Measurements from ENCODE around the gene SYTL3. TPM values are rescaled to one million over a fixed set of nuclear protein-coding genes. Genes with fewer than 3 reads are reported as not detected.
A peak's percentile ranks its signal among the peaks of the same experiment; 100 is the strongest.
"Not testable (repeated sequence)": the region's sequence is repeated elsewhere in the genome, so short reads cannot be mapped to it uniquely, and the experiment has no call there.

The SYTL3 gene
- total RNA-seq, 5 donors from 2014 or later (not counting 1 experiment from before 2014, with no cell fraction given): 14.4 to 45.6 (median 22.9) TPM

GRCh38 chr6:158631678-158632537, 17.9 kb upstream of the SYTL3 start:
- peaks cover 54% of the 10 kb centered on the region for H3K36me3 Mint-ChIP-seq
- no peak overlapping the region for H3K4me3 Mint-ChIP-seq
- no peaks in the 10 kb centered on the region for H3K9me3 Mint-ChIP-seq
- H3K4me1 Mint-ChIP-seq: peaks cover 50 to 55% (median 52%) of the 10 kb centered on the region in 3 donors
- POLR2A ChIA-PET: no interaction called here
- Histone ChIP-seq H3K4me3 (ENCODE audit: control insufficient read depth in 1 of 2, extremely low read depth in 1 of 2, low read length in 1 of 2) (no peak overlapping the region), H3K27ac (ENCODE audit: low read length) (no peak overlapping the region), H3K27me3 (replicated peaks in 1 of 2; ENCODE audit: control insufficient read depth in 2 of 2, extremely low read depth in 1 of 2, insufficient read depth in 2 of 2, low read length in 1 of 2) (no peaks in the 10 kb centered on the region), H3K9me3 (no peaks in the 10 kb centered on the region), H3K4me1 (ENCODE audit: control insufficient read depth in 1 of 2, extremely low read depth in 1 of 2, insufficient read depth in 2 of 2, low read length in 2 of 2) (peaks cover 19 to 27% of the 10 kb centered on the region in 2 experiments), H3K36me3 (ENCODE audit: control insufficient read depth in 2 of 2, extremely low read depth in 1 of 2, insufficient read depth in 1 of 2, low read length in 1 of 2) (peaks cover 8 to 71% of the 10 kb centered on the region in 2 donors)
- H3K27me3 Mint-ChIP-seq: no peaks in the 10 kb centered on the region
- peak overlapping the region; percentile 75 to 84 for H3K27ac Mint-ChIP-seq
- ATAC-seq (replicated peaks in 1 of 4) (no peak), DNase-seq (no peak)
- WGBS (ENCODE audit: insufficient coverage): 89% methylated on average over 7 of the region's 19 CpGs
- CTCF ChIA-PET: interaction anchor here (0.6 to 1.4 kb wide), 3 partner anchors 10 to 417 kb away, joined by 3 to 12 read pairs (median 4); no protein-coding TSS in a partner anchor

- not testable (repeated sequence) for H3K27me3 Mint-ChIP-seq; H3K9me3 Mint-ChIP-seq; ATAC-seq (replicated peaks in 1 of 4); DNase-seq; H3K4me3 Mint-ChIP-seq; H3K9me3 ChIP-seq; H3K4me3 ChIP-seq (ENCODE audit: control insufficient read depth in 1 of 2, extremely low read depth in 1 of 2, low read length in 1 of 2); H3K27me3 ChIP-seq (replicated peaks in 1 of 2; ENCODE audit: control insufficient read depth in 2 of 2, extremely low read depth in 1 of 2, insufficient read depth in 2 of 2, low read length in 1 of 2); H3K27ac ChIP-seq (ENCODE audit: low read length)
- POLR2A ChIA-PET: interaction anchor here (0.5 to 0.7 kb wide), 3 partner anchors 11 to 1312 kb away, joined by 3 to 6 read pairs (median 3); no protein-coding TSS in a partner anchor
- Mint-ChIP-seq H3K27ac (peak overlapping the region; percentile 75 to 84), H3K36me3 (peaks cover 53% of the 10 kb centered on the region), H3K4me1 (peaks cover 56 to 57% (median 57%) of the 10 kb centered on the region in 3 donors)
- Histone ChIP-seq H3K4me1 (ENCODE audit: control insufficient read depth in 1 of 2, extremely low read depth in 1 of 2, insufficient read depth in 2 of 2, low read length in 2 of 2) (peaks cover 20 to 27% of the 10 kb centered on the region in 2 experiments), H3K36me3 (ENCODE audit: control insufficient read depth in 2 of 2, extremely low read depth in 1 of 2, insufficient read depth in 1 of 2, low read length in 1 of 2) (peaks cover 8 to 71% of the 10 kb centered on the region in 2 donors)
- CTCF ChIA-PET: interaction anchor here (0.6 to 1.4 kb wide), 3 partner anchors 10 to 85 kb away, joined by 3 to 4 read pairs (median 3); no protein-coding TSS in a partner anchor
- 83% methylated on average over 1 of the region's 3 CpGs for WGBS (ENCODE audit: insufficient coverage)
These were observed 17.2 kb upstream of the SYTL3 start for GRCh38 chr6:158632538-158633119.

DNA sequence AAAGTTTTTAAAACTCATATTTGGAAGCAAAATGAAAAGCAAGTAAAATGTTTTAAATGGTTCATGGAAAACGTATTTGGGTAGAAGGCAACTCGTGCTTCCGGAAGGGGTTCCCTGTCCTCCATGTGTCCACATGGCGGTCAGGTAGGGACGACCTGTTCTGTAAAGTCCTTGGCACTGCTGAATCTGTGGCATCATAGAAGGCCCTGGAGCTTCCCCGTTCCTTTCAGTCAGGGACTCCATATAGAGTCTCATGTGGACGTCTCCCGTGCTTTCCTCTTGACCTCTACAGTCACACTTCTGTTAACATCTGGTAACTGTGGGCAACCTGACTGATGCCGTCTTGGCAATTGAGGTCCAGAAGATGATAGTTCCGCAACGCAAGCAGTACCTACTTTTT, 16.7 kb upstream of the SYTL3 start:
- WGBS (ENCODE audit: insufficient coverage): 97% methylated on average over 8 of the region's 11 CpGs
- no peaks in the 10 kb centered on the region for H3K9me3 ChIP-seq
- peaks cover 20 to 27% of the 10 kb centered on the region in 2 experiments for H3K4me1 ChIP-seq (ENCODE audit: control insufficient read depth in 1 of 2, extremely low read depth in 1 of 2, insufficient read depth in 2 of 2, low read length in 2 of 2)
- POLR2A ChIA-PET: interaction anchor here (0.5 to 0.7 kb wide), 3 partner anchors 11 to 1313 kb away, joined by 3 to 6 read pairs (median 3); no protein-coding TSS in a partner anchor
- H3K4me3 Mint-ChIP-seq: no peak overlapping the region
- H3K9me3 Mint-ChIP-seq: no peaks in the 10 kb centered on the region
- peaks cover 53 to 57% (median 57%) of the 10 kb centered on the region in 3 donors for H3K4me1 Mint-ChIP-seq
- ATAC-seq (replicated peaks in 1 of 4): no peak
- no peak for DNase-seq
- H3K27me3 Mint-ChIP-seq: no peaks in the 10 kb centered on the region
- peaks cover 8 to 68% of the 10 kb centered on the region in 2 donors for H3K36me3 ChIP-seq (ENCODE audit: control insufficient read depth in 2 of 2, extremely low read depth in 1 of 2, insufficient read depth in 1 of 2, low read length in 1 of 2)
- H3K27me3 ChIP-seq (replicated peaks in 1 of 2; ENCODE audit: control insufficient read depth in 2 of 2, extremely low read depth in 1 of 2, insufficient read depth in 2 of 2, low read length in 1 of 2): no peaks in the 10 kb centered on the region
- H3K27ac ChIP-seq (ENCODE audit: low read length): no peak overlapping the region
- CTCF ChIA-PET: interaction anchor here (0.6 to 1.4 kb wide), 3 partner anchors 9 to 84 kb away, joined by 3 to 4 read pairs (median 3); no protein-coding TSS in a partner anchor
- H3K36me3 Mint-ChIP-seq: peaks cover 52% of the 10 kb centered on the region
- H3K4me3 ChIP-seq (ENCODE audit: control insufficient read depth in 1 of 2, extremely low read depth in 1 of 2, low read length in 1 of 2): no peak overlapping the region
- peak overlapping the region; percentile 48 to 76 for H3K27ac Mint-ChIP-seq

DNA sequence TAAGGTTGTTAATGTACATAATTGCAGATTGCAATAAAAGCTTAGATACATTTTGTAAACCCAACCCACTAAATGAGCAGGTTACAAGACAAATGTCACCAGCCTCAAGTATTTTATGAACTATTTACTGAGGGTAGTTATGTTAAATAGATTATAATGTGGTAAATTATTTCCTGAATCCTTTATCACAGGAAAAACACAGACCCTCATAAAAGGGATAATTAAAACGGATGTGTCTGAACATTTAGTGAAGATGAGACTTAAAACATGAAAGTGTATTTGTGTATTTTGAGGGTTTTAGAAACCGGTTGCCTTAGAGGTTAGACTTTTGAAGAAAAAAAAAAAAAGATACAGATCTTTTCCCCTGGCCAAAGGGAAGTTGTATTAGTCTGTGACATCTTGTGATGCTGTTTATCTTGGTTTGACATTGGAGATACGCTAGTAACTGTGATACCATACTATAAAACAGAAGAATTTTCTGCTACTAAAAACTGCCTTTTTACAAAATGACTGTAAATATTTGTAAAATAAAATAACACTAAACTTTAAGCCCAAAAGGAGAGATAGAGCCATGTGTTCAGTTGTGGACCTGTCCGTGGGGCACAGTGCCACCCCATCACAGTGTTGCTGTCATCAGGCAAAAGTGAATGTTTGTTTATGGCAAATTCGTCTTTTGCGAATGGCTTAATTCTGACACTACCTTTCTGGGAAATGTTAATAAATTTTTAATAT, 15.0 kb upstream of the SYTL3 start:
- peak overlapping the region; percentile 82 to 84 for H3K27ac Mint-ChIP-seq
- ChIA-PET POLR2A (interaction anchor here in 1 of 2 donors (0.6 to 1.6 kb wide), 3 partner anchors 9 to 358 kb away, joined by 3 to 5 read pairs (median 4); partner anchors contain the start of gene DYNLT1), CTCF (interaction anchor here (0.7 to 1.1 kb wide), 7 partner anchors 15 to 56 kb away, joined by 3 to 5 read pairs (median 3); partner anchors contain the start of gene SYTL3 (in 1 of the 2))
- DNase-seq (peak in 1 of 35 experiments; percentile 52), ATAC-seq (replicated peaks in 1 of 4) (peak in 2 of 4 experiments; percentile 43 to 77)
- Histone ChIP-seq H3K9me3 (no peaks in the 10 kb centered on the region), H3K36me3 (ENCODE audit: control insufficient read depth in 2 of 2, extremely low read depth in 1 of 2, insufficient read depth in 1 of 2, low read length in 1 of 2) (peaks cover 8 to 68% of the 10 kb centered on the region in 2 donors), H3K27me3 (replicated peaks in 1 of 2; ENCODE audit: control insufficient read depth in 2 of 2, extremely low read depth in 1 of 2, insufficient read depth in 2 of 2, low read length in 1 of 2) (no peaks in the 10 kb centered on the region), H3K4me3 (ENCODE audit: control insufficient read depth in 1 of 2, extremely low read depth in 1 of 2, low read length in 1 of 2) (no peak overlapping the region), H3K27ac (ENCODE audit: low read length) (peak overlapping the region; percentile 64), H3K4me1 (ENCODE audit: control insufficient read depth in 1 of 2, extremely low read depth in 1 of 2, insufficient read depth in 2 of 2, low read length in 2 of 2) (peaks cover 20 to 43% of the 10 kb centered on the region in 2 experiments)
- peaks cover 44% of the 10 kb centered on the region for H3K36me3 Mint-ChIP-seq
- H3K9me3 Mint-ChIP-seq: no peaks in the 10 kb centered on the region
- H3K4me3 Mint-ChIP-seq: peak overlapping the region in 1 of 3 donors; percentile 45
- H3K4me1 Mint-ChIP-seq: peaks cover 63 to 66% (median 64%) of the 10 kb centered on the region in 3 donors
- no CpG with 5 or more reads among the region's 6 CpGs for WGBS (ENCODE audit: insufficient coverage)
- H3K27me3 Mint-ChIP-seq: no peaks in the 10 kb centered on the region

DNA sequence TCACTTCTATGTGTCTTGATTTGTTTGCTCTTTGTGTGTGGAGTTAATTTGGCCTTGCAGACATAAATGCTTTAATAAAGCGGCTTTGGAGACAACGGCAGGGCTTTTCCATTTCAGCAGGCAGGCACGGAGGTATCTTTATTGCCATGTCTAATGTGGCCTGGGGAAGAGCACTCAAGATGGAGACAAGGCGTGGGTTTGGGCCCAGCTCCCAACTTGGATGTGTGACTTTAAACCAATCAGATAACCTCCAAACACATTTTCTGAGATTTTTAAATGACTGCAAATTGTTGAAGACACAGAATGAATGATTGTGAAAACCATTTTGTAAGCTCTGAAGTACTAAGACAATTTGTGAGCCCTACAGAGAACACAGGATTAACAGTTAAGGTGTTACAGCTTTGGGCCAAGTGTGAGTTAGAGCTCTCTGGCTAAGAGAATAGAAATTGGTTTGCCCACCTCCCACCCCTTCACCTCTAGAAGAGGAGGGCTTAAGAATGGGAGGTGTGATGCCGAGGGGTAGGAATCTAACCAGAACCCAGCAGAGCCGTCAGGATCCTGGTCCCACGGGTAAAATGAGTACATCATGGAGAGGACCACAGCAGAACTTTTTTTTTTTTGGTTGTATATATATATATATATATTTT, 14.3 kb upstream of the SYTL3 start:
- peak overlapping the region; percentile 64 for H3K27ac ChIP-seq (ENCODE audit: low read length)
- CTCF ChIA-PET: interaction anchor here (0.7 to 1.1 kb wide), 5 partner anchors 14 to 56 kb away, joined by 3 to 5 read pairs (median 3); partner anchors contain the start of gene SYTL3 (in 2 of the 2)
- no peak for ATAC-seq (replicated peaks in 1 of 4)

More for the DNA sequence above, 14.3 kb upstream of the SYTL3 start:
- Mint-ChIP-seq H3K36me3 (peaks cover 48% of the 10 kb centered on the region), H3K4me3 (peak overlapping the region in 1 of 3 donors; percentile 45), H3K27ac (peak overlapping the region; percentile 82 to 84), H3K4me1 (peaks cover 69 to 71% (median 70%) of the 10 kb centered on the region in 3 donors), H3K27me3 (no peaks in the 10 kb centered on the region), H3K9me3 (no peaks in the 10 kb centered on the region)
- DNase-seq: no peak
- POLR2A ChIA-PET: interaction anchor here (0.5 to 1.6 kb wide), 5 partner anchors 8 to 47 kb away, joined by 3 to 7 read pairs (median 4); partner anchors contain the start of gene DYNLT1 (in 1 of the 2)
- peaks cover 10 to 64% of the 10 kb centered on the region in 2 donors for H3K36me3 ChIP-seq (ENCODE audit: control insufficient read depth in 2 of 2, extremely low read depth in 1 of 2, insufficient read depth in 1 of 2, low read length in 1 of 2)
- WGBS (ENCODE audit: insufficient coverage): no CpG with 5 or more reads among the region's 7 CpGs
- H3K9me3 ChIP-seq: no peaks in the 10 kb centered on the region
- peaks cover 20 to 49% of the 10 kb centered on the region in 2 experiments for H3K4me1 ChIP-seq (ENCODE audit: control insufficient read depth in 1 of 2, extremely low read depth in 1 of 2, insufficient read depth in 2 of 2, low read length in 2 of 2)
- H3K27me3 ChIP-seq (replicated peaks in 1 of 2; ENCODE audit: control insufficient read depth in 2 of 2, extremely low read depth in 1 of 2, insufficient read depth in 2 of 2, low read length in 1 of 2): no peaks in the 10 kb centered on the region
- no peak overlapping the region for H3K4me3 ChIP-seq (ENCODE audit: control insufficient read depth in 1 of 2, extremely low read depth in 1 of 2, low read length in 1 of 2)

Data from T-cell (primary cell).